ENCODE measurements around the gene CDC42BPG. TPM values are rescaled to one million over a fixed set of nuclear protein-coding genes. Genes with fewer than 3 reads are reported as not detected.

The CDC42BPG gene
- polyA plus RNA-seq, 1 experiment: 0.02 TPM

GRCh38 chr11:64841592-64842365, 2.7 kb downstream of the CDC42BPG start:
- DNase-seq (ENCODE audit: low read depth): no peak
- CTCF ChIA-PET: interaction anchor here (1.2 to 29.2 kb wide), 3 partner anchors 45 to 277 kb away, joined by 3 to 797 read pairs (median 6); partner anchors contain the start of gene EHD1
- H3K4me3 ChIP-seq (ENCODE audit: low read depth, low read length): no peak overlapping the region

DNA sequence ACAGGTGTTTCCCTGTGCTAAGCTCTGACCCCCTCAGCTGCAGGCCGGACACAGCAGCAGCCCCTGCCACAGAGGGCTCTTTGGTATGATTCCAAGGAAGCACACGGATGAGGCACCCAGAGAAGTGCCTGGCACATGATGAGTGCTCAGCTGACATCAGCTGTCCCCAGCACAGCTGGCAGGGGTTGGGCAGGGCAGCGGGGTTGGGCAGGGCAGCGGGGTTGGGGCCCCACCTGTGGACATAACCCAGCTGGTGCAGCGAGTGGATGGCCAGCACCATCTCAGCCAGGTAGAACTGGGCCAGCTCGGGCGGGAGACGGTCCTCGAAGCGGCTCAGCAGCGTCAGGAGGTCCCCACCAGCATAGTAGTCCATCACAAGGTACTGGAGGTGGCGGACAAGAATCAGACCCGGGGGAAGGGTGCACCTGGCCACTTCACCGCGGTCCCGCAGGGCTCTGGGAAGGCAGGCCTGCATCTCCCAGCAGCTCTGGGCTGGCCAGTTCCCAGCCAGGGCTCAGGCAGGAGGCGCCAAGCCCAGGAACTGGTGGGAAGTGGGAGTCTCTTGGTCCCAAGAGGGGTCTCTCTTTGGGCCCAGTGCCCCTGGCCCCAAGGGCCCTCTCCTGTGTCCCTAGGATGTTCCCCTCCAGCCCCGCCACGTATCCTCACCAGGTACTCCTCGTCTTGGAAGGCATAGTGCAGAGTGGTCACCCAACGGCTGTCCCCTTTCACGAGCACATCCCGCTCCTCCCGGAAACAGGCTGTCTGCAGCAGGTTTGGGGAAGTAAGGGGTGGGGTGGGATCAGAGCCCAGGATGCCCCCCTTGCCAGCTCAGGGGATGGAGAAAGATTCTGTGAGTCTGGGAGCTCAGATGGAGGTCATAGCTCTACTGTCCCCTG, 4.3 kb downstream of the CDC42BPG start:
- Histone ChIP-seq H3K36me3 (ENCODE audit: control insufficient read depth, insufficient read depth, low read length) (no peaks in the 10 kb centered on the region), H3K27me3 (ENCODE audit: control insufficient read depth, insufficient read depth, low read length) (no peaks in the 10 kb centered on the region), H3K4me3 (ENCODE audit: low read depth, low read length) (no peak overlapping the region)
- DNase-seq (ENCODE audit: low read depth): no peak
- TF ChIP-seq, protein P1, sequence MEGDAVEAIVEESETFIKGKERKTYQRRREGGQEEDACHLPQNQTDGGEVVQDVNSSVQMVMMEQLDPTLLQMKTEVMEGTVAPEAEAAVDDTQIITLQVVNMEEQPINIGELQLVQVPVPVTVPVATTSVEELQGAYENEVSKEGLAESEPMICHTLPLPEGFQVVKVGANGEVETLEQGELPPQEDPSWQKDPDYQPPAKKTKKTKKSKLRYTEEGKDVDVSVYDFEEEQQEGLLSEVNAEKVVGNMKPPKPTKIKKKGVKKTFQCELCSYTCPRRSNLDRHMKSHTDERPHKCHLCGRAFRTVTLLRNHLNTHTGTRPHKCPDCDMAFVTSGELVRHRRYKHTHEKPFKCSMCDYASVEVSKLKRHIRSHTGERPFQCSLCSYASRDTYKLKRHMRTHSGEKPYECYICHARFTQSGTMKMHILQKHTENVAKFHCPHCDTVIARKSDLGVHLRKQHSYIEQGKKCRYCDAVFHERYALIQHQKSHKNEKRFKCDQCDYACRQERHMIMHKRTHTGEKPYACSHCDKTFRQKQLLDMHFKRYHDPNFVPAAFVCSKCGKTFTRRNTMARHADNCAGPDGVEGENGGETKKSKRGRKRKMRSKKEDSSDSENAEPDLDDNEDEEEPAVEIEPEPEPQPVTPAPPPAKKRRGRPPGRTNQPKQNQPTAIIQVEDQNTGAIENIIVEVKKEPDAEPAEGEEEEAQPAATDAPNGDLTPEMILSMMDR (IDR thresholded peaks at IDR 0.05; ENCODE audit: insufficient read depth, low read depth, low read length): no peak
- CTCF ChIA-PET: interaction anchor here (2.5 kb wide), 1 partner anchor 55 kb away, joined by 14 read pairs; no protein-coding TSS in a partner anchor
- POLR2A ChIA-PET: no interaction called here

More at GRCh38 chr11:64841592-64842365, 2.7 kb downstream of the CDC42BPG start:
- POLR2A ChIA-PET: no interaction called here
- TF ChIP-seq, protein P1 (IDR thresholded peaks at IDR 0.05; ENCODE audit: insufficient read depth, low read depth, low read length): no peak
- H3K36me3 ChIP-seq (ENCODE audit: control insufficient read depth, insufficient read depth, low read length): no peaks in the 10 kb centered on the region
- H3K27me3 ChIP-seq (ENCODE audit: control insufficient read depth, insufficient read depth, low read length): no peaks in the 10 kb centered on the region

DNA sequence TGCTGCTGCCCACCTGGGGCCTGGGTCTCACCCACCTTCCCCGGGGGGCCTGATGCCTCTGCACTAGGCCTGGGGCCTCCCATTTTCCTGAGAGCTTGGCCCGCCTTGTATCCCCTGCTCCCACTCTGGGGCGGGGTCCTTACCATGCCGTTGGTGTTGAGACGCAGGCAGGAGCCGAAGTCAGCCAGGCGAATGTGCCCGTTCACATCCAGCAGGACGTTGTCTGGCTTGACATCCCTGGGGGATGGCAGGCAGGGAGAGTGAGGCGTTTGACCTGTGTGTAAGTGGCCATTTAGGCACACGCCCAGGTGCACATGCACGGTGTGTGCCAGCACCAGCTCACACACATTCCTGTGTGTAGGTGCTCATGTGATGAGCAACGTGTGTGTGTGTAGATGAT, 5.1 kb downstream of the CDC42BPG start:
- CTCF ChIA-PET: interaction anchor here (2.5 kb wide), 1 partner anchor 55 kb away, joined by 14 read pairs; no protein-coding TSS in a partner anchor
- Histone ChIP-seq H3K36me3 (ENCODE audit: control insufficient read depth, insufficient read depth, low read length) (no peaks in the 10 kb centered on the region), H3K27me3 (ENCODE audit: control insufficient read depth, insufficient read depth, low read length) (no peaks in the 10 kb centered on the region), H3K4me3 (ENCODE audit: low read depth, low read length) (no peak overlapping the region)
- no peak for DNase-seq (ENCODE audit: low read depth)
- TF ChIP-seq, protein P1 (IDR thresholded peaks at IDR 0.05; ENCODE audit: insufficient read depth, low read depth, low read length): no peak
- POLR2A ChIA-PET: no interaction called here

DNA sequence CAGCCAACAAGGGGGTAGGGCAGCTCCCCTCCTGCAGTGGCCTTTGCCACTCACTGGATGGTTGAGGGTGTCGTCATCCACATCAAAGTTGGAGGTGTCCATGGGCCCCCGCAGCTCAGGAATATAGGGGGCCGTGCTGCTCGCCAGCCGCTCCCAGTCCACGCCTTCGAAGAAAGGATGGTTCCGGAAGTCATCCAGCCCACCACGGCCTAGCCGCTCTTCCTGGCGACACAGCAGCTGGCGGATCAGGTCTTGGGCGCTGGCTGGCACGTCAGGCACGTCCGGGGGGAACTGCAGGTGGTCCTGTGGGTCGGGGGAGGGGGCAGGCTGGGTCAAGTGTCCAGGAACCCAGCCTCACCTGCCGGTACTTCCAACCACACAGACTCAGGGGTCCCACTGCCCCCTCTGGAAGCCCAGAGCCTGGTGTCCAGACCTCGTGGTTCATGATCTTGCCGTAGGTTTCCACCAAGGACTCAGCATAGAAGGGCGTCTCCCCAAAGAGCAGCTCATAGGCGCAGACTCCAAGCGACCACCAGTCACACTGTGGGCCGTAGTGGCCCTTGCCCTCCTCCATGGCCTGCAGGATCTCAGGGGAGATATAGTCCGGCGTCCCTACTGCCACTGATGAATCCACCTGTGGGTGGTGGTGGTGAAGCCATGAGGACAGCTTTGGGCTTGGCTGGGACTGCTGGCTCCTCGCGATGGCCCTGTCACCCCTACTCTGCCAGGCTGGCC, 5.7 kb downstream of the CDC42BPG start:
- Histone ChIP-seq H3K4me3 (ENCODE audit: low read depth, low read length) (no peak overlapping the region), H3K27me3 (ENCODE audit: control insufficient read depth, insufficient read depth, low read length) (no peaks in the 10 kb centered on the region), H3K36me3 (ENCODE audit: control insufficient read depth, insufficient read depth, low read length) (no peaks in the 10 kb centered on the region)
- CTCF ChIA-PET: interaction anchor here (0.6 to 5.0 kb wide), 4 partner anchors 7 to 56 kb away, joined by 3 to 50 read pairs (median 8); partner anchors contain the start of gene CDC42BPG
- no peak for DNase-seq (ENCODE audit: low read depth)
- TF ChIP-seq, protein P1 (IDR thresholded peaks at IDR 0.05; ENCODE audit: insufficient read depth, low read depth, low read length): no peak
- POLR2A ChIA-PET: no interaction called here
